ENCODE measurements around the gene DUSP12.

Gene DUSP12

DNA sequence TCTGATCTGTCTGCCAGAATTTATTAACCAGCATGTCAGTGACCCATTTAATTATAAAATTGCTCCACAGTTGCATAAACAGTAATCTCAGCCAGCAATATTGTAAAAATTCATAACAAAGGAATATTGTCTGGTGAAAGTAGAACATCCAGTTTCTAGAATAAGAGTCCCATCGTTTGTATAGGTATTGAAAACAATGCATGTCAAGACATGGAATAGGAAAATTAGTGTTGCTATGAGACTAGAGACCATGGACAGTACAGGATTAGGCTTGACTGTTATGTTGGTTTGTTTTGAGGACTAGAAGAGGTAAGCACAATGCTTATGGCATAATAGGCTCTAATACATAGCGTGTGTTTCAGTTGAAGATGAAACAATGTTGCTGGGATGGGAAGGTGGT, 53.6 kb downstream of the DUSP12 start:
- Mint-ChIP-seq H3K4me3 (no peak overlapping the region), H3K27ac (peak overlapping the region; percentile 7), H3K9me3 (no peaks in the 10 kb centered on the region), H3K4me1 (peaks cover 4% of the 10 kb centered on the region), H3K27me3 (ENCODE audit: low read depth, poor library complexity) (no peaks in the 10 kb centered on the region), H3K36me3 (ENCODE audit: low read depth) (peaks cover 47% of the 10 kb centered on the region)
- no peak for DNase-seq
- TF ChIP-seq CTCF (IDR thresholded peaks at IDR 0.05), result no peak

DNA sequence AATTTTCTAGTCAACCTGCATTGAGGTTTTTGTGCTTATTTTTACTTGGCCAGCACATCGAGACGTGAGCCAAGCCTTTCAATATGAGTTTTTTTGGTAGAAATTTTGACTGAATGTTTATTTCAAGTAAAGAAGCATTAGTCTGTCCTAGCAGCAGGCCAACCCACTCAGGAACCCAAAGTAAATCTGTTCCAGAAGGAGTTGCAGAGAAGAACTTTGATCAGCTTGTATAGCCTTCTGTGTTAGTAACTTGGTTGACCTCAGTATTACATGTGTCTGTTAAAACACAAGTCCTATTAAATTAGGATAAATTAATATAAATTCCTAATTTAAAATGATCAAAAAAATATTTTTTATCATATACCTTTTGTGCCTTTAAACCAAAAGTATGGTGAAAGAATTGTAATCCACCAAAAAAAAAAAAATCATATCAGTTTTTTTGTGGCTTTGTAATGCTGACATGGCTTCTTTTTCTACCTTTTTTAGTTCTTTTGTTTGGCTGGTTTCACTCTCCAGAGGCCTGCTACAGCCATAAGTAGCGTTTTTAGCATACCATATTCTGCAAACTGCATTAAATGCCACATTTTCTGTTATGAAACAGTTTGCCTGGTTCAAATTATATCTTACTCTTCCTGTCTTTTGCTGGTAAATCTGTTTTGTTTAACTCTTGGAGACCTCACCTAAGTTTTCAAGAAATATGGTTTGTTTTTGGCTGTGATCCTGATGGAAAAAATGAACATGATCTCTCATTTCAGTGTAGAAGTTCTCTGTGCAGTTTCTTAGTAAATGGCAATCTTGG, 56.0 kb downstream of the DUSP12 start:
- Mint-ChIP-seq H3K9me3 (peaks cover 17% of the 10 kb centered on the region), H3K4me3 (no peak overlapping the region), H3K36me3 (ENCODE audit: low read depth) (peaks cover 56% of the 10 kb centered on the region), H3K4me1 (peaks cover 4% of the 10 kb centered on the region), H3K27me3 (ENCODE audit: low read depth, poor library complexity) (no peaks in the 10 kb centered on the region), H3K27ac (no peak overlapping the region)
- no peak for DNase-seq
- no peak for TF ChIP-seq CTCF (IDR thresholded peaks at IDR 0.05)
